WERI-Rb-1 (cell line): ENCODE data around the gene CHAF1B.

Experiments used
- DNase-seq: peaks from one replicate; pipeline ENCODE4 v3.0.0-alpha.2; 2020
- H3K27ac ChIP-seq: fragments of 250-450 bp; sonication (Bioruptor Pico); 2 replicates; pipeline ENCODE4 v1.5.1; 2020; ENCODE audit warnings: mild to moderate bottlenecking, moderate library complexity
- H3K27me3 ChIP-seq: fragments of 250-450 bp; sonication (Bioruptor Pico); 2 replicates; pipeline ENCODE4 v1.5.1; 2021; ENCODE audit warnings: mild to moderate bottlenecking, low read depth, moderate library complexity; ENCODE audit not compliant: insufficient read depth, severe bottlenecking
- H3K36me3 ChIP-seq: fragments of 250-450 bp; sonication (Bioruptor Pico); 2 replicates; pipeline ENCODE4 v1.5.1; 2020; ENCODE audit warnings: mild to moderate bottlenecking, moderate library complexity
- H3K4me3 ChIP-seq: 2 replicates; pipeline ENCODE4 v1.5.1; 2011; ENCODE audit warnings: low read depth, mild to moderate bottlenecking, control low read depth, low read length
- H3K9me3 ChIP-seq: fragments of 250-450 bp; sonication (Bioruptor Pico); 2 replicates; pipeline ENCODE4 v1.5.1; 2021; ENCODE audit warnings: mild to moderate bottlenecking, moderate library complexity; ENCODE audit not compliant: severe bottlenecking
- CTCF ChIP-seq: IDR thresholded peaks from 2 replicates; pipeline ENCODE4 v1.5.1; 2011; ENCODE audit warnings: low read depth, mild to moderate bottlenecking, control low read depth, inconsistent platforms, low read length

The CHAF1B gene

GRCh38 chr21:36437745-36438128 lies 52.5 kb downstream of the CHAF1B start:
- Histone ChIP-seq H3K9me3 (no peaks in the 10 kb centered on the region), H3K27me3 (no peaks in the 10 kb centered on the region), H3K27ac (no peak overlapping the region), H3K36me3 (no peaks in the 10 kb centered on the region), H3K4me3 (no peak overlapping the region)
- TF ChIP-seq CTCF = no peak
- no peak for DNase-seq

GRCh38 chr21:36441715-36442114 lies 56.5 kb downstream of the CHAF1B start:
- Histone ChIP-seq H3K4me3 (no peak overlapping the region), H3K27ac (no peak overlapping the region), H3K9me3 (no peaks in the 10 kb centered on the region), H3K36me3 (no peaks in the 10 kb centered on the region), H3K27me3 (no peaks in the 10 kb centered on the region)
- no peak for DNase-seq
- no peak for TF ChIP-seq CTCF

GRCh38 chr21:36446301-36446700 lies 61.1 kb downstream of the CHAF1B start:
- Histone ChIP-seq H3K9me3 (no peaks in the 10 kb centered on the region), H3K27ac (no peak overlapping the region), H3K27me3 (no peaks in the 10 kb centered on the region), H3K4me3 (no peak overlapping the region), H3K36me3 (no peaks in the 10 kb centered on the region)
- TF ChIP-seq CTCF = no peak
- no peak for DNase-seq

GRCh38 chr21:36450511-36450910 lies 65.3 kb downstream of the CHAF1B start:
- Histone ChIP-seq H3K27ac (no peak overlapping the region), H3K9me3 (peaks cover 2% of the 10 kb centered on the region), H3K36me3 (no peaks in the 10 kb centered on the region), H3K4me3 (no peak overlapping the region), H3K27me3 (no peaks in the 10 kb centered on the region)
- DNase-seq = no peak
- no peak for TF ChIP-seq CTCF

- H3K27me3 ChIP-seq = no peaks in the 10 kb centered on the region
These were observed 66.3 kb downstream of the CHAF1B start for GRCh38 chr21:36451506-36451905.

More at GRCh38 chr21:36451506-36451905, 66.3 kb downstream of the CHAF1B start:
- no peak overlapping the region for H3K4me3 ChIP-seq
- DNase-seq = no peak
- peaks cover 2% of the 10 kb centered on the region for H3K9me3 ChIP-seq
- no peaks in the 10 kb centered on the region for H3K36me3 ChIP-seq
- H3K27ac ChIP-seq = no peak overlapping the region
- TF ChIP-seq CTCF = no peak
